Upper lobe of right lung (tissue), 1 donor: Measurements from ENCODE around the gene KRT37. TPM values are rescaled to one million over a fixed set of nuclear protein-coding genes. Genes with fewer than 3 reads are reported as not detected.

Experiments
- ATAC-seq: fragments of 200-7000 bp; cut with Tn5 transposase; one replicate; pipeline ENCODE4 v1.9.1; 2020; ENCODE audit warnings: mild to moderate bottlenecking, moderate library complexity
- DNase-seq: peaks from one replicate; pipeline ENCODE4 v3.0.0-alpha.2; 2020
- H3K27ac ChIP-seq: fragments of 200-600 bp; one replicate; pipeline ENCODE4 v1.8.0; 2022
- H3K27me3 ChIP-seq: fragments of 200-600 bp; one replicate; pipeline ENCODE4 v1.8.0; 2022; ENCODE audit warnings: mild to moderate bottlenecking
- H3K36me3 ChIP-seq: fragments of 200-600 bp; one replicate; pipeline ENCODE4 v1.8.0; 2022
- H3K4me1 ChIP-seq: fragments of 200-600 bp; one replicate; pipeline ENCODE4 v1.8.0; 2022
- H3K4me3 ChIP-seq: fragments of 200-600 bp; one replicate; pipeline ENCODE4 v1.8.0; 2022; ENCODE audit warnings: mild to moderate bottlenecking
- H3K9me3 ChIP-seq: fragments of 200-600 bp; one replicate; pipeline ENCODE4 v1.8.0; 2022
- CTCF ChIP-seq: fragments of 200-600 bp; IDR thresholded peaks from one replicate; pipeline ENCODE4 v1.8.0; 2022; ENCODE audit warnings: antibody characterized with exemption
- intact Hi-C: fragments of 100-400 bp; cut with DNase I; formaldehyde crosslinking; loops from one replicate; pipeline ENCODE4 v1.11.0; 2022
- total RNA-seq: library from RNA; stranded (reverse); fragmentation: NEBNext Ultra II Directional; extraction: Animal tissue kit (Norgen Biotek cat#: 25700); gene quantifications from one replicate; pipeline ENCODE4 v1.2.1, GENCODE V29; 2021
- donor health status: DM: no; HTN: yes; CAD: no; lungs with severe emphysema.

KRT37 gene
- total RNA-seq, 1 donor from 2014 or later: not detected

GRCh38 chr17:41421617-41422016 lies 2.8 kb downstream of the KRT37 start:
- intact Hi-C loops: no loop called here
- Histone ChIP-seq H3K9me3 (no peaks in the 10 kb centered on the region), H3K27me3 (no peaks in the 10 kb centered on the region), H3K4me1 (no peaks in the 10 kb centered on the region), H3K36me3 (no peaks in the 10 kb centered on the region), H3K4me3 (no peak overlapping the region), H3K27ac (no peak overlapping the region)
- no peak for TF ChIP-seq CTCF
- DNase-seq: no peak
- ATAC-seq: no peak

GRCh38 chr17:41421116-41421515 lies 3.3 kb downstream of the KRT37 start:
- Histone ChIP-seq H3K27me3 (no peaks in the 10 kb centered on the region), H3K9me3 (no peaks in the 10 kb centered on the region), H3K4me3 (no peak overlapping the region), H3K27ac (no peak overlapping the region), H3K4me1 (no peaks in the 10 kb centered on the region), H3K36me3 (no peaks in the 10 kb centered on the region)
- intact Hi-C loops: no loop called here
- no peak for TF ChIP-seq CTCF
- DNase-seq (no peak), ATAC-seq (no peak)

- Histone ChIP-seq H3K9me3 (no peaks in the 10 kb centered on the region), H3K36me3 (no peaks in the 10 kb centered on the region), H3K4me1 (no peaks in the 10 kb centered on the region), H3K27ac (no peak overlapping the region), H3K4me3 (no peak overlapping the region), H3K27me3 (no peaks in the 10 kb centered on the region)
- ATAC-seq (no peak), DNase-seq (no peak)
- no peak for TF ChIP-seq CTCF
- intact Hi-C loops: no loop called here
Measured at GRCh38 chr17:41420134-41420533, 4.3 kb downstream of the KRT37 start.

GRCh38 chr17:41419716-41420115 lies 4.7 kb downstream of the KRT37 start:
- H3K9me3 ChIP-seq: no peaks in the 10 kb centered on the region
- DNase-seq: no peak
- intact Hi-C loops: no loop called here
- H3K4me1 ChIP-seq: no peaks in the 10 kb centered on the region
- no peak overlapping the region for H3K27ac ChIP-seq
- no peak overlapping the region for H3K4me3 ChIP-seq
- no peak for ATAC-seq
- no peak for TF ChIP-seq CTCF
- H3K27me3 ChIP-seq: no peaks in the 10 kb centered on the region
- H3K36me3 ChIP-seq: no peaks in the 10 kb centered on the region

GRCh38 chr17:41418116-41418860 lies 6.1 kb downstream of the KRT37 start:
- no peak overlapping the region for H3K27ac ChIP-seq
- DNase-seq: no peak

More at GRCh38 chr17:41418116-41418860, 6.1 kb downstream of the KRT37 start:
- no peak overlapping the region for H3K4me3 ChIP-seq
- TF ChIP-seq CTCF: no peak
- H3K27me3 ChIP-seq: no peaks in the 10 kb centered on the region
- no peaks in the 10 kb centered on the region for H3K9me3 ChIP-seq
- H3K36me3 ChIP-seq: no peaks in the 10 kb centered on the region
- H3K4me1 ChIP-seq: no peaks in the 10 kb centered on the region
- no peak for ATAC-seq
- intact Hi-C loops: no loop called here
